SKM-1 (cell line): ENCODE results near the gene ARHGAP10.
A peak's percentile ranks its signal among the peaks of the same experiment; 100 is the strongest.
"Not testable (repeated sequence)": the region's sequence is repeated elsewhere in the genome, so short reads cannot be mapped to it uniquely, and the experiment has no call there.

Experiments
- DNase-seq: peaks from one replicate; lab custom pipeline; 2025; ENCODE audit not compliant: unreplicated experiment; lab: John Stamatoyannopoulos, UW

ARHGAP10 gene

DNA sequence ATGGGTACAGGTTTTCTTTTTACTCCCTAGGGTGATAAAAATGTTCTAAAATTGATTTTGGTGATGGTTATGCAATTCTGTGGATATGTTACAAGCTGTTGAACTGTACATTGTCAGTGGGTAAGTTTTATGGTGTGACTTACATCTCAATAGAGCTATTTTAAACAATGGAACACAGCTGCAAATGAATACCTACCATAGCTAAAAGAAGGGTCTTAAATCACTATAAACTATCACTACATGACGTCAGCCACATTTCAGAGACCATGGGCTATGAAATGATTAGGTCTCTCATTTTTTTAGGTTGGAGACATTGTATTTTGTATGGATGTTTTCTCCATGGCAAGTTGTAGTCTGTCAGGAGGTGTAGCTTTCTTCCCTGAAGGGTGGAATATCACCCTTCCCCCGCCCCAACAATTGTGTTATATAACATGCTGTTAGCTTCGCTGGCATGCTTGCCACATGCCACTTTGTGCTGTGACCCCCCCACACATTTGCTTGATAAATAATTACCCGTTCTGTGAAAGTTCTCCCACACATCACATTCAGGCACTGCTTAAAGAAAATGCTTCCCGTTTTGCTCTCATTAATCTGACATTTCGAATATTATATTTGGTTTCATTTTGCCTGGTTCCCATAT is 159.7 kb downstream of the ARHGAP10 start:
- DNase-seq = no peak

- DNase-seq = no peak
These were observed 167.6 kb downstream of the ARHGAP10 start for GRCh38 chr4:147899512-147899911.

DNA sequence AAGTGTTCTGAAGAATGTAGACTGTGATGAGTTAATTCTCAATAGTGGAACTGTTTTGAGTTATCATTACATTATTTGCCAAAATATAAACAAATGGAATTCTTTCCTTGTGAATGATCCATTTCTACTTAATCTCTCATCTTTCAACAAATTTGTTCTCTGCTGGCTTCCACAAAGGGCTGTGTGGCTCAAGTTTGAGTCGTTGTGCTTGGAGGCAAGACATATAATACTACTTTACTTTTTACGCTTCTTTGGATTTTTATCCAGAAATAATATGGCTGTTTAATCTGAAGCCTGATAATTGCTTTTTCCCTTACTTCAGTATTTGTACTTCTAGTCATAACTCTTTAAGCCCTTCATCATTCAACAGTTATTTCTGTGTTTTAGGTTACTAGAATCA is 169.5 kb downstream of the ARHGAP10 start:
- no peak for DNase-seq

DNA sequence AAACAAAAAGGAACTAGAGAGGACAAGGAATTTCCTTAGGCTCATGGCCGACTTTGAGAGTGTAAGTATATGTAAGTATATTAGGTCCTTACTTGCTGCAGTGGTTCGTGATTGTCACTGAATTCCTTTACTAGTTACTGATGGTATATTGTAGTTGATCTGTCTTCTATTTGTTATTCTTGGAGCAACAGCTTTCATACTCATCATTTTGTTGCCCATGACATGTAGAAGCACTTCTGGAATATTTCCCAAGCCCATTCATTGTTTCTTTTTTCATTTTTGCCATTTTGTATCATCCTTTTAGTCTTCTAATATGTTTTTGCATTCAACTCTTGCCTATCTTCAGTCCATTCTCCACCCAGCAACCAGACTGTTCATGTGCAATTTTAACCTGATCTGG is 170.0 kb downstream of the ARHGAP10 start:
- no peak for DNase-seq

GRCh38 chr4:147909225-147909624 is 177.3 kb downstream of the ARHGAP10 start:
- no peak for DNase-seq

GRCh38 chr4:147910315-147910714 is 178.4 kb downstream of the ARHGAP10 start:
- DNase-seq = no peak

- DNase-seq = not testable (repeated sequence)
These were observed 180.2 kb downstream of the ARHGAP10 start for GRCh38 chr4:147912106-147912505.

DNA sequence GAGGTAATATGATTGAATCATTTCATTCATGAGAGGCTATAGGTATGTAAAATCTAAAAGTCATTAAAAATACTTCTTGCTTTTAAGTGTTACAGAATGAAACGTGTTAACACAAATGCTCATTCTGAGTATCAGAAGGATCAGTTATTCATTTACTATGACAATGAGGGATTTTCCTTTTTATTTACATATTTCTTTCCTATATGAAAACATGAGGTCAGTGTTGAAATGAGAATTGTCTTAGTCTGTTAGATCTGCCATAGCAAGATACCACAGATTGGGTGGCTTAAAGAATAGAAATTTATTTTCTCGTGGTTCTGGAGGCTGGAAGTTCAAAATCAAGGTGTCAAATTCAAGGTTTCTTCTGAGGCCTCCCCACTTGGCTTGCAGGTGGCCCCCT is 181.2 kb downstream of the ARHGAP10 start:
- no peak for DNase-seq

- no peak for DNase-seq
These were observed 184.5 kb downstream of the ARHGAP10 start for GRCh38 chr4:147916351-147916750.

GRCh38 chr4:147923381-147923780 is 191.5 kb downstream of the ARHGAP10 start:
- no peak for DNase-seq

DNA sequence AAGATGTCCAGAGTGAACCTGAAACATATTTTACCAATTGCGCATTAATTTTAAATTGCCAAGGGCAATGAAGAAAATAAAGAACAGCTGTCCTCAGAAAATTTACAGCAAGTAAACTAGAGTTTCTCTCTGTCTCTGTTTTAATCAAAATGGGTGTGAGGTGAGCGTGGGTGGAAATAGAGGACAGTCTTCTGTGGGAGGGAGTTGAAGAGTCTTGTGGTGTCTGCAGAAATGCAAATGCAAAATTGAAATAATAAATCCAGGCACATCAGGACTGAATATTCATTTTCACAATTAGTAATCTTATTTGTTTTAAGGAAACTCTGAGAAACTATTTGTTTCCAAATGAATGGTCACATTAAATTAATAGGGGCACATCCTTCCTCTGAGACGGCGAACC is 192.0 kb downstream of the ARHGAP10 start:
- no peak for DNase-seq

DNA sequence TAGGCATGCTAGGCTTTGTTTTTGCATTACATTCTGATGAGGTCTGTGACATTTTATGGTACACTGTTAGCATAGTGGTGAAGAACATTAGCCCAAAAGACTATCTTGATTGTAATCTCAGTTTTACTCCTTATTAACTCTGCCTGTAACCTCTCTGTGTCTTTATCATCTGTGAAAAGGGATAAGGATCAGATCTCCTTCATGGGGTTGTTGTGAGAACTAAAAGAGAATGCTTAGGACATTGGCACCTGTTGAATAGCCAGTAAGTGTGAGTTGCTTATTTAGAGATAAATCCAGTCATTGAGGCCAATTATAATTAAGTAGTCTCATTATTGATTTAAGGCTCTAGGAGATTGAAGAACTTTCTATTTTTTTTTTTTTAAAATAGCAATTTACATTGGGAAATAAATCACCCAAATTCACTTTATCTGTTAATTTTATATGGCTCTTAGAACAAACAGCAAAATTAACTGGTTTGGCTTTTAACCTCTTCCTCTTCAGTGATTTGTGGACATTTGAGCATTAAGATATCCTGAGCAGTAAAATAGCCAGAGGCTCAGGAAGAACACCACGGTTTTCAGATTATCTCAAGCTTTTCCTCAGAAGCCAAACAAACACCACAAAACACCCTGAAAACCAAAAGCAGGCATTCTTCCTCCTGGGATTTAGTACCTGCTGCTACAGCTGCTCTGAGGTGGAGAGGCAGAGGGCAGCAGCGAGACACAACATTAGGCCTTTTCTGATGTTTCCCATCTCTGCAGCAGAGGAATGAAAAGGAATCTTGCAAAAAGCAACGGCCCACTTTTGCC is 192.9 kb downstream of the ARHGAP10 start:
- no peak for DNase-seq

DNA sequence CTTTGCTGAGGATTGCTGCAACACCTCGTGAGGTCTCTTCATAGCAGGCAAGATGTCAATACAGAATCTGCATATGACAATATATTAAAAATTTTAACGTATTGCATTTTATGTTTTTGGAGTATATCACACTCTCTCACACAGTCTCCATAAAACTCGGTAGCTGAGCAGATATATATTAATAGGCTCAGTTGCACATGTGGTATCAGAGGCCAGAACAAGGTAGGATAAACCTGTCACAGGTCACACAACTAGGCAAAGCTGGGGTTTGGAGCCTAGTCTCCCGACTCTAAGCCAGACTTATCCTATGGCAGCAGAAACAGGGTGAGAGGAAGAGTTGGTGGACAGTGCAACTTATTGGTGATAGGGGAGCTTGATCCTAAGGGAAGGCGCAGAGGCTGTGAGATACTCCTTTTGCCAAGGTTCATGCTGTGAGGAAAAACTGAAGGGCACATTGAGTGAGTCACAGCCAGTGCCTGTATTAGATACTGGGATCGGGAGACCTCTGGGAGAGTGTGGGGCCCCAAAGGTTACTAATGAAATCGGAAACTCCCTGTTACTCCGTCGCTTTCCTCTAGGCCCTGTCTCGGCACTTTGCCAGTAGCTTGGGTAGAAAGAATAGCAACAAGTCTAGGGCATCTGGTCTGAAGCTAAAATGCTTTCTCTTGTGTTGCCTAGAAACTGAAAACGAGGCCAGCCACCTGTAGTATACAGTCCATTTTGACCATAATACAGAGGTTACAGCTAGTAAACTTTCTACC is 195.7 kb downstream of the ARHGAP10 start:
- no peak for DNase-seq

GRCh38 chr4:147928400-147928799 is 196.5 kb downstream of the ARHGAP10 start:
- DNase-seq = no peak

DNA sequence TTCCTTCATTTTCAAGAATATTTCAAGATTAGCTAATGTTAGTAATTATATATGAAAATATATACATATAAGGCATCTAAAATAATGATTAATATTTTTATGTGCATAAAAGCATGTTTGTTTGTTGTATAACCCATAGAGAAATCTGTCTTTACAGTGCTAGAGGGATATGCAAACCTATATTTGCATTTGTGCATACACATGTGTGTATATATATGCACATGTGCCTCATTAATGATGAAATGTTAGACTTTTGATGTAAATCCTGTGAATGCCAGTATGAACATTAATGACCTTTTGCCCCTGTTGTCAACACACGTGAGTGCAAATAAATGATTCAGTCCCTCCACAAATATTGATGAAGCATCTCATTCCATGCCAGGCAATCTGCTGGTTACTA is 197.9 kb downstream of the ARHGAP10 start:
- no peak for DNase-seq

- DNase-seq = no peak
These were observed 201.4 kb downstream of the ARHGAP10 start for GRCh38 chr4:147933316-147933715.

DNA sequence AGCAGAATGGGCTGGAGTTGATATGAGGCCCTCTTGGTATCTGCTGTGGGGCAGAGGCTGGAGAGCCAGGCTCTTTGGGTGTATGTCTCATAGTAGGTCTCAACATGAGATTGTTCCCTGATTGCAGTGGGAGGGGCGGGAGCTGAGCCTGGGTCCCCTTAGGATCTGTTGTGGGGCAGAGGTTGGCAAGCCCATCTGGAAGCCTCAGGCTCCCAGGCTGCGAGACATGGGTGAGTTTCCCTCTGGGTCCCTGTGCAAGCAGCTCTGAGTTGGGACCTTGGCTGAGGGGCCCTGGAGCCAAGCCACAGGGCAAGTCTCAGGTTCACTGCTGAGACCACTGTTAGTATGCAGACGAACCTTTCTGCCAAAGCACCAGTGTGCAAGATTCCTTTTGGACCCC is 201.9 kb downstream of the ARHGAP10 start:
- DNase-seq = no peak

- DNase-seq = no peak
These were observed 206.6 kb downstream of the ARHGAP10 start for GRCh38 chr4:147938496-147938895.

DNA sequence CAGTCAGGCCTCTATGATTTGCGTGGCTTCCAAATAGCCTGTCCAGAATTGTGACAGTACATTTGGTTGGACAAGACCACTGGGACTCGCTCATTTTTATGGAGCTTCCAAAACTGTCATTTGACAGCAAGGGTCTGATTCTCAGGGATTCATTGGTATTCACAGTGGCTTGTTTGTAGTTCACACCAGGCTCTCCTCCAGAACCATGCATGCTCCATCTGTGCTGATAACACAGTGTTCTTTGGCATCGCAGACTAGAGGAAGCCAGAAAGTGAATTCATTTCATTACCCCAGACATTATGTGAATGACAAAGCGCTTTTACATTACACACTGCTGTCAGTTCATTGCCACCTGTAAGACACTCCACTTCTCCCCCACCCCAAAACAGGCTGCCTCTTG is 208.3 kb downstream of the ARHGAP10 start:
- DNase-seq = no peak

GRCh38 chr4:147941373-147941772 is 209.5 kb downstream of the ARHGAP10 start:
- no peak for DNase-seq

DNA sequence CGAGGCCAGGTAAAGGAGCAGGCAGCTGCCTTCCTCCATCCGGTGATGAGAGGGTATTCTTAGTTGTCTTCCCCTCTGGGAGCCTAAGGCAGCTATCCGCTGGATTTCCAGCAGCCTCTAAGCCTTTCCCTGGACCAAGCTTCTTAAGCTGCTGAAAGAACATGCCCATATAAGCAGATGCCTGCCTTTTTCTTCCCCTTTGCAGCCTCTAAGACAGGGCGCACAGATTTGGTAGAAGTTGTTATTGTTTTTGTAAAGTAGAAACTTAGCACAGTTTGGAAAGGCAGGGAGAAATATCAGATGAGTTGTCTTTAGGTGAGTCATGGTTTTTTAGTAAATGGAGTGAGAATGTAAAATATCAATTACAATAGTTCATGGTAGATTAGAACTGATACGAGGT is 210.8 kb downstream of the ARHGAP10 start:
- no peak for DNase-seq

- peak; percentile 14 for DNase-seq
These were observed 211.3 kb downstream of the ARHGAP10 start for GRCh38 chr4:147943159-147943638.
